NB4 (cell line): ENCODE data around the gene S100A12.

Experiments used
- DNase-seq: peaks from one replicate; pipeline ENCODE4 v3.0.0; 2010; ENCODE audit warnings: low read depth
- H3K4me3 ChIP-seq: one replicate; pipeline ENCODE4 v1.5.1; 2011; ENCODE audit warnings: mild to moderate bottlenecking, low read depth, low read length, moderate library complexity
- MYC ChIP-seq: IDR thresholded peaks from 2 replicates; pipeline ENCODE4 v1.6.1; 2011; ENCODE audit warnings: low read depth, low read length
- POLR2A ChIP-seq: IDR thresholded peaks from 2 replicates; pipeline ENCODE4 v1.6.1; 2011; ENCODE audit warnings: mild to moderate bottlenecking; ENCODE audit not compliant: insufficient read length; ENCODE audit errors: extremely low read depth
- TF ChIP-seq, protein P1 (sequence below): IDR thresholded peaks from one replicate; pipeline ENCODE4 v1.5.1; 2012; ENCODE audit warnings: low read depth, low read length
- TF ChIP-seq, protein P2 (sequence below): IDR thresholded peaks from 2 replicates; pipeline ENCODE4 v1.6.1; 2011; ENCODE audit warnings: low read depth, low read length

The S100A12 gene

GRCh38 chr1:153402226-153402625, 26.8 kb upstream of the S100A12 start:
- H3K4me3 ChIP-seq, result no peak overlapping the region
- TF ChIP-seq POLR2A, result no peak
- TF ChIP-seq, protein P1, sequence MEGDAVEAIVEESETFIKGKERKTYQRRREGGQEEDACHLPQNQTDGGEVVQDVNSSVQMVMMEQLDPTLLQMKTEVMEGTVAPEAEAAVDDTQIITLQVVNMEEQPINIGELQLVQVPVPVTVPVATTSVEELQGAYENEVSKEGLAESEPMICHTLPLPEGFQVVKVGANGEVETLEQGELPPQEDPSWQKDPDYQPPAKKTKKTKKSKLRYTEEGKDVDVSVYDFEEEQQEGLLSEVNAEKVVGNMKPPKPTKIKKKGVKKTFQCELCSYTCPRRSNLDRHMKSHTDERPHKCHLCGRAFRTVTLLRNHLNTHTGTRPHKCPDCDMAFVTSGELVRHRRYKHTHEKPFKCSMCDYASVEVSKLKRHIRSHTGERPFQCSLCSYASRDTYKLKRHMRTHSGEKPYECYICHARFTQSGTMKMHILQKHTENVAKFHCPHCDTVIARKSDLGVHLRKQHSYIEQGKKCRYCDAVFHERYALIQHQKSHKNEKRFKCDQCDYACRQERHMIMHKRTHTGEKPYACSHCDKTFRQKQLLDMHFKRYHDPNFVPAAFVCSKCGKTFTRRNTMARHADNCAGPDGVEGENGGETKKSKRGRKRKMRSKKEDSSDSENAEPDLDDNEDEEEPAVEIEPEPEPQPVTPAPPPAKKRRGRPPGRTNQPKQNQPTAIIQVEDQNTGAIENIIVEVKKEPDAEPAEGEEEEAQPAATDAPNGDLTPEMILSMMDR, result no peak
- no peak for TF ChIP-seq MYC
- TF ChIP-seq, protein P2, sequence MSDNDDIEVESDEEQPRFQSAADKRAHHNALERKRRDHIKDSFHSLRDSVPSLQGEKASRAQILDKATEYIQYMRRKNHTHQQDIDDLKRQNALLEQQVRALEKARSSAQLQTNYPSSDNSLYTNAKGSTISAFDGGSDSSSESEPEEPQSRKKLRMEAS, result no peak
- DNase-seq, result no peak

- no peak overlapping the region for H3K4me3 ChIP-seq
- no peak for DNase-seq
- TF ChIP-seq POLR2A, result no peak
- no peak for TF ChIP-seq MYC
- TF ChIP-seq, protein P2, result no peak
- TF ChIP-seq, protein P1, result no peak
Observed at GRCh38 chr1:153401461-153401860, 26.0 kb upstream of the S100A12 start.

DNA sequence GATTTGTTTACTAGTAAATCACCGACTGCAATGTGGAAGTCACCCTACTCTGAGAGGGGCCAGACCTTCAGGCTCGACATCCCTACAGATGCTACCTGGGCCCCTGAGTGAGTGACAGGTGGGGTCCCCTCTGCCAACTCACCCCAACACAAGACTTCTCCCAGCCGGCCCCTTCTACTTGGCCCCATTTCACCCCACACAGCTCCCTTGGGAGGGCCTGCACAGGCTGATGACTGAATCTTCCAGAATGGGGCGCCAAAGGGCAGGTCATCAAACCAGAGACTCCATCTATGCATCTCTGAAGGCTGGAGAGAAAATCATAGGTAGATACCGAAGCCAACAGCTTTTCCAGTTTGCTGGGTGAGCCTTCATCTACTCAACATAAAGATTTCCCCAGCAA, 24.8 kb upstream of the S100A12 start:
- no peak overlapping the region for H3K4me3 ChIP-seq
- TF ChIP-seq POLR2A (no peak), MYC (no peak)
- TF ChIP-seq, protein P1, result no peak
- TF ChIP-seq, protein P2, result no peak
- peak; percentile 19 for DNase-seq

GRCh38 chr1:153399401-153400055, 24.1 kb upstream of the S100A12 start:
- H3K4me3 ChIP-seq, result no peak overlapping the region
- DNase-seq, result no peak
- TF ChIP-seq, protein P2, result no peak
- no peak for TF ChIP-seq POLR2A
- TF ChIP-seq, protein P1, result no peak
- TF ChIP-seq MYC, result no peak

- DNase-seq, result no peak
- TF ChIP-seq, protein P1, result no peak
- TF ChIP-seq POLR2A (no peak), MYC (no peak)
- TF ChIP-seq, protein P2, result no peak
- H3K4me3 ChIP-seq, result no peak overlapping the region
Observed at GRCh38 chr1:153397924-153398651, 22.7 kb upstream of the S100A12 start.
